Activated naive CD4-positive, alpha-beta T cell treated with Interleukin-2 at 50 U/mL for 16 hours (primary cell): ENCODE results near the gene MBL2.

ENCODE experiments used
- DNase-seq: peaks from one replicate; pipeline ENCODE4 v3.0.0-alpha.2; 2020

MBL2 gene

GRCh38 chr10:52771534-52772445 is 794 bp downstream of the MBL2 start:
- DNase-seq, result no peak

DNA sequence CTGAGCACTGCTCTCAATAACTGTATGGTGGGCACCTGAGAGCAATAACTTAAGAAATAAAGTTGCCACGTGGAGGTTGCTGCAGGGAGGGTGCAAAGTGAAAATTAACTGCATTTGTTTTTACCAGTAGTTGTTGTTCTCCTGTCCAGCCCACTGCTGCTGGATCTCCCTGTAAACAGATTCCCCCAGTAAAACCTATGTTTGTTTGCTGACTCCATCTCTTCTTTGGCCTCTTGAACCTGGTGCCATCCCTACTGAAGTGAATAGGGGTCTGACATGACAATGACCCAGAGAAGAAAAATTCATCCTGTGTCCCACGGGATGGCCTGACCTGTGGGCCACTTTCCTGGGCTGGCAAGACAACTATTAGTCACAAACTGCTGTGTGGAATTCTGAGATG is 1.7 kb downstream of the MBL2 start:
- no peak for DNase-seq

- no peak for DNase-seq
These were observed 2.6 kb downstream of the MBL2 start for GRCh38 chr10:52769966-52770365.

DNA sequence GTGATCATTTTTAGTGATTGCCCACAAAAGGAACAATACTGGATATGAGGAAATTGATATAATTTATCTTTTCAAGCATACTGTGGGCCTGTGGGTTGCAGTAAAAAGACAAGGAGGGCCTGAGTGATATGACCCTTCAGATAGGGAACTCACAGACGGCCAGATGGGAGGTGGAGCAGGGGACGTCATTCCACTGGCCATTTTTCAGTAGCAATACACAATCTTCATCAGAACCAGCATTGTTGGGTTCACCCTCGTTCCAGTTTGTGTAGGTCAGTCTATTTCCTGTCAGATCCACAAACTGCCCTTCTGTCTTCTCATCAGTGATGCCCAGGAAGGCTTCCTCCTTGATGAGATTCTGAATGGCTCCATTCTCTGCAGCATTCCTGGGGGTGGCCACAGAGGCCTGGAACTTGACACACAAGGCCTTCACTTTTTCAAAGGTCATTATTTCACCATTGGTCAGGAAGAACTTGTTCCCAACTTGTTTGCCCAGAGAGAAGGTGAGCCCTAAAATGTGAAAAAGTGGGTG is 4.5 kb downstream of the MBL2 start:
- no peak for DNase-seq

- DNase-seq, result no peak
These were observed 10.5 kb downstream of the MBL2 start for GRCh38 chr10:52762088-52762487.

DNA sequence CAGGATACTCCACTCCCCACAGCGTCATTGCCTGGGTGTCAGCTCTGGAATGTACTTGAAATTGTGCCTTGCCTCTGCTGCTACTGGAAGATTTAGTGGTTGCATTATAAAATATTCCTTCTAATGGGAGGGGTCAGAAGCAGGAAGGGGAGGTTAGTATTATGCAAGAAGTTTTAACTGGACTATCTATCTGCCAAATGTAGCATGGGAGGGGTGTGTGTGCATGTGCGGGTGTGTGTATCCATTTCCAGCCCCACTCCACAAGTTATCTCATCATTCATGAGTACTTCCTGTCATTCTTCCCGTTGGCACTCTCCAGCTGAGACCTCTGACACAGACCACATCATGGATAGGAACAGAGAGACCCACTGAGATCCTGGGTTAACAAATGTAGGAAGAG is 13.4 kb downstream of the MBL2 start:
- no peak for DNase-seq

GRCh38 chr10:52758406-52758805 is 14.2 kb downstream of the MBL2 start:
- DNase-seq, result no peak

DNA sequence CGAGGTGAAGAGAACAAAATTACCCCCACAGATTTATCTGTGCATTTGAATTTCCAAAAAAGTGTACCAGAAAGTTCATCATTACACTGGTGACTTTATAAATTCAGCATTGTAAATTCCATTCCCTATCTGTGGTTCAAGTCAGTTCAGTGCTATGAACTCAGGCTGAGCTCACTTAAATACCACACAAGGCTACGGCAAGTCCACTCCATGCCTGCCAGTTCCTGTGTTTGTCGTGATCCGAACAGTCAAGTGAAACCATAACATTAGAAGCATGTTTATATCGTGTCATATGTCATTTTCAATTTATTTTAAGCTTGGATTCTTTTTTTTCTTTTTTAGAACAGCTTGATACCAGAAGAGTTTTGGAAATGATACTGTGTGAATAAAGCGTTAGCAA is 14.8 kb downstream of the MBL2 start:
- DNase-seq, result no peak

- DNase-seq, result no peak
These were observed 15.6 kb downstream of the MBL2 start for GRCh38 chr10:52756966-52757365.

DNA sequence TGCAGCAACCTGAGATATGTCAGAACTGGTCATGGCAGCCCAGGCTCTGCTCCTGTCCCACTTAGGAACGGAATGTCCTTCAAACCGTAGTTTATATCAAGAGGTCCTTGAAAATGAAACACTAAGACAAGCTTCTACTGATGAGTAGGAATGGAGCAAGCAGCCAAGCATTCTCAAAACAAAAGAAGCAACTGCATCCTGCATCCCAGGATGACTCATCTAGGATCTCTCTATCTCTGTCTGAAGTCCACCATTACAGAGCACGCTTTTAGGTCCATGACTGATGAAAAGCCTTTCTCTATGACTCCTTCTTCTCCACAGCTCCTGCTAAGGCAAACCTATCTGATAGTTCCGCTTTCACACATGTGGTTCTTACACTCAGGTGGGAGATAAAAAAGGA is 16.3 kb downstream of the MBL2 start:
- DNase-seq, result no peak

DNA sequence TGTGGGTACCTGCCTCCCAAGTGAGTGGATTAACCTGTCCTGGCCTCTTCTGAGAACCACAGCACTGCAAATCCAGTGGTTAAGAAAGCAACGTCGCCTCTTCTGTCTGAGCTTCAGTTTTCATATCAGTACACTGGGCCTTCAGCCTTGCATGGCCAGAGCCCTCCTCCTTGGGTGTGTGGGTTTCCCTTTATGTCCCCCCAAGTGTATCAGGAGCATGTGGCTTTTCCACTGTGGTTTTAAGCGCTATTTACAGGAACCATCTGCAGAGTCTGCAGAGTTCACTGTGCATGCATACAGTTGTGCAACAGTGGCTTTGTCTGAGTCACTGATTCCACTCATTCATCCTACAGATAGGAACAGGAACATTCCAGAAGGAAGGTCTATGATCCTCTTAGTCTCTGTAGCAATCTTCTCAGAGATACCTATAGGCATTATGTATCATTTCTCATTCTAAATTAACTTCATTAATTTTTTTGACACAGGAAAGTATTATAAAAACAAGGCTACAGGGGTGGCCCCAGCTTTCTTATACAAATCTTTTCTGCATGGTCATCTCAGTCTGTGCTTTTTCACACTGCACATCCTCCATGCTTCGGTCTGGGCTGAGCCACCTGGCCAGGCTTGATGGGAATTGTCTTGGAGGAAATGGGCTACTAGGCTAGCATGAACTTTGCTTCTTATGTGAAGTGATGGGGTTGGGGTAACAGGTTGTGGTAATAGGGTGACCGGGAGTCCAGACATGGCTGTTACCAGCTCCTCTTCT is 17.1 kb downstream of the MBL2 start:
- no peak for DNase-seq

- DNase-seq, result no peak
These were observed 19.7 kb downstream of the MBL2 start for GRCh38 chr10:52752801-52753445.

- DNase-seq, result no peak
These were observed 20.3 kb downstream of the MBL2 start for GRCh38 chr10:52752261-52752660.

GRCh38 chr10:52751337-52751736 is 21.2 kb downstream of the MBL2 start:
- DNase-seq, result no peak

GRCh38 chr10:52750629-52751028 is 22.0 kb downstream of the MBL2 start:
- no peak for DNase-seq

DNA sequence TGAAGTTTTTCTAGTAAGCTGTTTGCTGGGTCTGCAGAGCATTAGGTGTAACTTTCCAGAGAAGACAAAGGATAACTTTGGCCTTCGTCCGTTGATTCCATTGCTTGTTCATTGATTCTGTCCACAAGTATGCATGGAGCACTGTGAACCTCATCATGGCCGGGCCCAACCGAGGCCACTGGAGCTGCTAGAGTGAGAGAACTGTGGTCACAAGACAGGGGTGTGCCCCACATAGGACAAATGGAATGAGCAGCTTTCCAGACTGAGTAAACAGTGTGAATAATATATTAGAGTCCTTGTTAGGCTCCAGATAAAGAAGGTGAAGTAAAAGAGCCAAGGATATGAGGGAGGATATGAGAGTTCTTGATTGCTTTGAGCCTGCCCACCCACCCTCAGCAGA is 24.9 kb downstream of the MBL2 start:
- no peak for DNase-seq

- DNase-seq, result no peak
These were observed 26.4 kb downstream of the MBL2 start for GRCh38 chr10:52746169-52746568.

- DNase-seq, result no peak
These were observed 28.4 kb downstream of the MBL2 start for GRCh38 chr10:52744057-52744805.

- DNase-seq, result no peak
These were observed 29.9 kb downstream of the MBL2 start for GRCh38 chr10:52742731-52743130.

- DNase-seq, result no peak
These were observed 30.7 kb downstream of the MBL2 start for GRCh38 chr10:52741851-52742250.

DNA sequence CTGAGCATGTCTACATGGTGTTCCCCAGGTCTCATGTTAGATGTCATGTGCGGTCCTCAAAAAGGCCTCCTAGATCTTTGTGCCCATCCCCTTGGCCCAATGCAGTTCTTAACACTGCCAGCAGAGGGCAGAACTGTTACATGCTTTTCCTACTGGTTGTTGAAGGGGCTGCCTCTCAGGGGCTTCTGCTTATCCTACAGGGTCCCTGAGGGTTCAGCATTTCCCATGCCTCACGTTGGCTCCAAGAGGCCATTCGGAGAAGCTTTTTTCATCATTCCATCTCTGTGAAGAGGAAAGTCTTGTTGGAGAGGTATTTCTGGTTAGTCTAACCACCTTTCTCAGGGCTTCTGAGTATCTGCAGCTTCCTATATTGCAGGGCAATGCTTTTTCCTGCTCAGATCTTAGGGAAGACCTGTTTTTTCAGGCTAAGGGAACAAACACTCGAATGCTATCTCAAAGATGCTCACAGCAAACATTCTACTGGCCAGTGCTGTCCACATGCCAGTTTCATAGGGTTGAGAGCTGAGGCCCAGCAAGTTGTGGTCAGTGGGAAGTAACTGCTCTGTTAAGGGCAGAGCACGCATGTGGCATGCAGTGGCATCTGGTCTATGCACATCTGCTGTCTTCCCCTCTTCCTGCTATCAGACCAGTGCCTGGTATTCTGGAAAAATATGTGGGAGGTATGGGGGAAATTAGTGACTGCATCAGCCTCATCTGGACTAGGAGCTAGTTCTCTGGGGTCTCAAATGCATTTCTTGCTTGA is 31.5 kb downstream of the MBL2 start:
- no peak for DNase-seq

- DNase-seq, result no peak
These were observed 32.4 kb downstream of the MBL2 start for GRCh38 chr10:52740155-52740549.
